SK-N-SH (cell line): Measurements from ENCODE around the gene CA6. TPM values are rescaled to one million over a fixed set of nuclear protein-coding genes. Genes with fewer than 3 reads are reported as not detected.

Experiments used
- CTCF ChIA-PET: fragments of 300-600, 350-600 bp; formaldehyde crosslinking; extraction: SDS; loops from one replicate; lab custom pipeline; 2021; lab: Yijun Ruan, JAX
- POLR2A ChIA-PET: fragments of 350-600 bp; sonication (Branson Sonifier 250); formaldehyde crosslinking; extraction: SDS; loops from one replicate; lab custom pipeline; 2020; ENCODE audit warnings: antibody characterized with exemption, inconsistent platforms; lab: Yijun Ruan, JAX
- DNase-seq: peaks from one replicate; pipeline ENCODE4 v3.0.0; 2012
- H2AFZ ChIP-seq: fragments of 200-600 bp; sonication (generic); 2 replicates; pipeline ENCODE4 v1.8.1; 2016; ENCODE audit warnings: antibody characterized with exemption, mild to moderate bottlenecking, low read depth
- H3F3A ChIP-seq: fragments of 200-600 bp; sonication (generic); replicated peaks from 2 replicates; pipeline ENCODE3; 2016; ENCODE audit warnings: antibody characterized with exemption, mild to moderate bottlenecking; ENCODE audit not compliant: insufficient read depth
- H3K27ac ChIP-seq, 2 experiments: fragments of 200-500 bp in 1 of 2; fragments of 200-600 bp in 1 of 2; sonication (Bioruptor generic) in 1 of 2; sonication (generic), shearing (Covaris generic) in 1 of 2; 2 replicates each; pipeline versions ENCODE4 v1.5.1 to v1.6.1; 2014 to 2016; ENCODE audit warnings: low read depth in 2 of 2, inconsistent platforms in 1 of 2, low read length in 1 of 2, mild to moderate bottlenecking in 1 of 2, mixed read lengths in 1 of 2
- H3K27me3 ChIP-seq: fragments of 200-600 bp; sonication (generic), shearing (Covaris generic); 2 replicates; pipeline ENCODE4 v1.6.1; 2016; ENCODE audit warnings: mixed run types; ENCODE audit not compliant: insufficient read depth
- H3K36me3 ChIP-seq, 2 experiments: fragments of 200-500 bp in 1 of 2; fragments of 200-600 bp in 1 of 2; sonication (Bioruptor generic) in 1 of 2; sonication (generic) in 1 of 2; replicated peaks in 1 of 2; 2 replicates each; pipeline versions ENCODE3 to v1.5.1; 2014 to 2016; ENCODE audit warnings: low read length in 1 of 2, mild to moderate bottlenecking in 1 of 2; ENCODE audit not compliant: insufficient read depth in 2 of 2, control insufficient read depth in 1 of 2
- H3K4me1 ChIP-seq, 2 experiments: fragments of 200-500 bp in 1 of 2; fragments of 200-600 bp in 1 of 2; sonication (Bioruptor generic) in 1 of 2; sonication (generic), shearing (Covaris generic) in 1 of 2; 2 replicates each; pipeline versions ENCODE4 v1.5.1 to v1.6.1; 2014 to 2016; ENCODE audit warnings: low read depth in 1 of 2, low read length in 1 of 2, mixed run types in 1 of 2; ENCODE audit not compliant: insufficient read depth in 2 of 2, control insufficient read depth in 1 of 2
- H3K4me2 ChIP-seq: fragments of 200-600 bp; sonication (generic), shearing (Covaris generic); 2 replicates; pipeline ENCODE4 v1.6.1; 2017; ENCODE audit warnings: mixed run types
- H3K4me3 ChIP-seq, 2 experiments: fragments of 200-500 bp in 1 of 2; fragments of 200-600 bp in 1 of 2; sonication (Bioruptor generic) in 1 of 2; sonication (generic), shearing (Covaris generic) in 1 of 2; 2 replicates each; pipeline versions ENCODE4 v1.5.1 to v1.8.1; 2014 to 2016; ENCODE audit warnings: low read depth in 2 of 2, inconsistent platforms in 1 of 2, low read length in 1 of 2, mild to moderate bottlenecking in 1 of 2, mixed read lengths in 1 of 2, moderate library complexity in 1 of 2
- H3K79me2 ChIP-seq: fragments of 200-600 bp; sonication (generic); 2 replicates; pipeline ENCODE4 v1.8.1; 2017; ENCODE audit warnings: mild to moderate bottlenecking; ENCODE audit not compliant: insufficient read depth
- H3K9ac ChIP-seq: fragments of 200-600 bp; sonication (generic); 2 replicates; pipeline ENCODE4 v1.6.1; 2017; ENCODE audit warnings: mixed run types
- H3K9me2 ChIP-seq: fragments of 200-600 bp; sonication (generic); 2 replicates; pipeline ENCODE4 v1.6.1; 2017; ENCODE audit warnings: mixed run types
- H3K9me3 ChIP-seq: fragments of 200-600 bp; sonication (generic); 2 replicates; pipeline ENCODE4 v1.6.1; 2017; ENCODE audit warnings: mixed run types, mild to moderate bottlenecking, moderate library complexity
- H4K20me1 ChIP-seq: fragments of 200-600 bp; sonication (generic); 2 replicates; pipeline ENCODE4 v1.6.1; 2017; ENCODE audit warnings: mild to moderate bottlenecking, mixed run types; ENCODE audit not compliant: insufficient read depth
- EP300 ChIP-seq, 2 experiments: IDR thresholded peaks; 2 replicates each; pipeline versions ENCODE4 v1.4.0 to v1.6.1; 2012; ENCODE audit warnings: borderline replicate concordance in 1 of 2, low read depth in 1 of 2, low read length in 1 of 2
- MEF2A ChIP-seq: IDR thresholded peaks from 2 replicates; pipeline ENCODE4 v1.4.0; 2012; ENCODE audit warnings: low read depth, borderline replicate concordance
- NRF1 ChIP-seq: IDR thresholded peaks from 2 replicates; pipeline ENCODE4 v1.6.1; 2012; ENCODE audit warnings: low read depth, mild to moderate bottlenecking, low read length
- PBX3 ChIP-seq: IDR thresholded peaks from 2 replicates; pipeline ENCODE4; 2012
- RAD21 ChIP-seq: IDR thresholded peaks from 2 replicates; pipeline ENCODE4 v1.6.1; 2012; ENCODE audit warnings: mild to moderate bottlenecking, low read length
- RFX5 ChIP-seq: IDR thresholded peaks from 2 replicates; pipeline ENCODE4 v1.6.1; 2012; ENCODE audit warnings: mild to moderate bottlenecking, improper control_type of control experiment, low read length
- RXRA ChIP-seq: IDR thresholded peaks from 2 replicates; pipeline ENCODE4 v1.4.0; 2012; ENCODE audit warnings: low read depth, mild to moderate bottlenecking, borderline replicate concordance
- SMC3 ChIP-seq: IDR thresholded peaks from 2 replicates; pipeline ENCODE4 v1.6.1; 2012; ENCODE audit warnings: low read depth, low read length, improper control_type of control experiment
- TCF12 ChIP-seq: IDR thresholded peaks from 2 replicates; pipeline ENCODE4 v1.4.0; 2012
- YY1 ChIP-seq: IDR thresholded peaks from 2 replicates; pipeline ENCODE4 v1.4.0; 2012; ENCODE audit warnings: low read depth, mild to moderate bottlenecking
- WGBS: methylation state at CpG from one replicate; pipeline ENCODE4 v1.1.6; 2017; ENCODE audit warnings: low lambda C conversion rate; 5-methylcytosine and 5-hydroxymethylcytosine counted together
- polyA plus RNA-seq, 3 experiments: library from polyadenylated mRNA; depleted of rRNA; stranded (reverse); fragments of >200 nt; gene quantifications; 2 replicates each; pipeline ENCODE4 v1.2.3, GENCODE V29; 2012
- TF ChIP-seq, protein P1 (sequence below): IDR thresholded peaks from 2 replicates; pipeline ENCODE4 v1.4.0; 2012; ENCODE audit warnings: low read depth, borderline replicate concordance
- TF ChIP-seq, protein P2 (sequence below): IDR thresholded peaks from 2 replicates; pipeline ENCODE4 v1.4.0; 2012; ENCODE audit warnings: low read depth
- TF ChIP-seq, protein P3 (sequence below): fragments of 200-600 bp; sonication (generic); IDR thresholded peaks from 2 replicates; pipeline ENCODE4 v1.6.1; 2017; ENCODE audit warnings: antibody characterized with exemption, mild to moderate bottlenecking, moderate library complexity
- TF ChIP-seq, protein P4 (sequence below): IDR thresholded peaks from 2 replicates; pipeline ENCODE4 v1.4.0; 2012; ENCODE audit warnings: low read depth, borderline replicate concordance

CA6 gene
- polyA plus RNA-seq, 1 of the 3 experiments (the other 2 are of a cell fraction): not detected

GRCh38 chr1:9004700-9005394 lies 59.2 kb downstream of the CA6 start:
- Histone ChIP-seq H3K4me2 (no peak overlapping the region), H3K9ac (no peak overlapping the region), H3K36me3 (no peaks in the 10 kb centered on the region), H2AFZ (no peak overlapping the region), H3K9me3 (no peaks in the 10 kb centered on the region), H3K27me3 (no peaks in the 10 kb centered on the region), H4K20me1 (no peaks in the 10 kb centered on the region), H3K27ac (no peak overlapping the region), H3K4me3 (no peak overlapping the region; a peak in 1 of 4 replicates), H3K4me1 (no peaks in the 10 kb centered on the region), H3K79me2 (no peaks in the 10 kb centered on the region), H3F3A (no peaks in the 10 kb centered on the region), H3K9me2 (no peaks in the 10 kb centered on the region)
- DNase-seq: peak; percentile 80
- WGBS: 60% methylated on average over 14 of the region's 22 CpGs
- POLR2A ChIA-PET: no interaction called here
- CTCF ChIA-PET: interaction anchor here (0.6 to 3.5 kb wide), 30 partner anchors 9 to 585 kb away, joined by 3 to 24 read pairs (median 4); no protein-coding TSS in a partner anchor
- TF ChIP-seq RXRA (no peak), NRF1 (no peak), RAD21 (peak; percentile 52), EP300 (IDR thresholded peaks at IDR 0.05; ENCODE audit: borderline replicate concordance in 1 of 2, low read depth in 1 of 2, low read length in 1 of 2) (no peak), PBX3 (no peak), MEF2A (no peak), YY1 (no peak), SMC3 (peak; percentile 55), TCF12 (peak; percentile 60), RFX5 (no peak)
- TF ChIP-seq, protein P1, sequence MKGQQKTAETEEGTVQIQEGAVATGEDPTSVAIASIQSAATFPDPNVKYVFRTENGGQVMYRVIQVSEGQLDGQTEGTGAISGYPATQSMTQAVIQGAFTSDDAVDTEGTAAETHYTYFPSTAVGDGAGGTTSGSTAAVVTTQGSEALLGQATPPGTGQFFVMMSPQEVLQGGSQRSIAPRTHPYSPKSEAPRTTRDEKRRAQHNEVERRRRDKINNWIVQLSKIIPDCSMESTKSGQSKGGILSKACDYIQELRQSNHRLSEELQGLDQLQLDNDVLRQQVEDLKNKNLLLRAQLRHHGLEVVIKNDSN: no peak
- TF ChIP-seq, protein P2, sequence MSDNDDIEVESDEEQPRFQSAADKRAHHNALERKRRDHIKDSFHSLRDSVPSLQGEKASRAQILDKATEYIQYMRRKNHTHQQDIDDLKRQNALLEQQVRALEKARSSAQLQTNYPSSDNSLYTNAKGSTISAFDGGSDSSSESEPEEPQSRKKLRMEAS: no peak
- TF ChIP-seq, protein P3, sequence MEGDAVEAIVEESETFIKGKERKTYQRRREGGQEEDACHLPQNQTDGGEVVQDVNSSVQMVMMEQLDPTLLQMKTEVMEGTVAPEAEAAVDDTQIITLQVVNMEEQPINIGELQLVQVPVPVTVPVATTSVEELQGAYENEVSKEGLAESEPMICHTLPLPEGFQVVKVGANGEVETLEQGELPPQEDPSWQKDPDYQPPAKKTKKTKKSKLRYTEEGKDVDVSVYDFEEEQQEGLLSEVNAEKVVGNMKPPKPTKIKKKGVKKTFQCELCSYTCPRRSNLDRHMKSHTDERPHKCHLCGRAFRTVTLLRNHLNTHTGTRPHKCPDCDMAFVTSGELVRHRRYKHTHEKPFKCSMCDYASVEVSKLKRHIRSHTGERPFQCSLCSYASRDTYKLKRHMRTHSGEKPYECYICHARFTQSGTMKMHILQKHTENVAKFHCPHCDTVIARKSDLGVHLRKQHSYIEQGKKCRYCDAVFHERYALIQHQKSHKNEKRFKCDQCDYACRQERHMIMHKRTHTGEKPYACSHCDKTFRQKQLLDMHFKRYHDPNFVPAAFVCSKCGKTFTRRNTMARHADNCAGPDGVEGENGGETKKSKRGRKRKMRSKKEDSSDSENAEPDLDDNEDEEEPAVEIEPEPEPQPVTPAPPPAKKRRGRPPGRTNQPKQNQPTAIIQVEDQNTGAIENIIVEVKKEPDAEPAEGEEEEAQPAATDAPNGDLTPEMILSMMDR: peak; percentile 76
- TF ChIP-seq, protein P4, sequence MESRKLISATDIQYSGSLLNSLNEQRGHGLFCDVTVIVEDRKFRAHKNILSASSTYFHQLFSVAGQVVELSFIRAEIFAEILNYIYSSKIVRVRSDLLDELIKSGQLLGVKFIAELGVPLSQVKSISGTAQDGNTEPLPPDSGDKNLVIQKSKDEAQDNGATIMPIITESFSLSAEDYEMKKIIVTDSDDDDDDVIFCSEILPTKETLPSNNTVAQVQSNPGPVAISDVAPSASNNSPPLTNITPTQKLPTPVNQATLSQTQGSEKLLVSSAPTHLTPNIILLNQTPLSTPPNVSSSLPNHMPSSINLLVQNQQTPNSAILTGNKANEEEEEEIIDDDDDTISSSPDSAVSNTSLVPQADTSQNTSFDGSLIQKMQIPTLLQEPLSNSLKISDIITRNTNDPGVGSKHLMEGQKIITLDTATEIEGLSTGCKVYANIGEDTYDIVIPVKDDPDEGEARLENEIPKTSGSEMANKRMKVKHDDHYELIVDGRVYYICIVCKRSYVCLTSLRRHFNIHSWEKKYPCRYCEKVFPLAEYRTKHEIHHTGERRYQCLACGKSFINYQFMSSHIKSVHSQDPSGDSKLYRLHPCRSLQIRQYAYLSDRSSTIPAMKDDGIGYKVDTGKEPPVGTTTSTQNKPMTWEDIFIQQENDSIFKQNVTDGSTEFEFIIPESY: no peak
